Retinal pigment epithelial cell (primary cell): ENCODE results near the gene NTN1.

Experiments used
- DNase-seq: peaks from one replicate; pipeline ENCODE4 v3.0.0-alpha.2; 2010; ENCODE audit warnings: low read depth
- H3K4me3 ChIP-seq: 2 replicates; pipeline ENCODE4 v1.5.1; 2011; ENCODE audit warnings: mild to moderate bottlenecking, low read length, control low read depth, moderate library complexity
- CTCF ChIP-seq: conservative IDR thresholded peaks from 2 replicates; pipeline ENCODE4 v1.5.1; 2011; ENCODE audit warnings: low read depth, low read length, control low read depth, inconsistent platforms

Gene NTN1

GRCh38 chr17:9002227-9002605, 19.1 kb upstream of the NTN1 start:
- H3K4me3 ChIP-seq: no peak overlapping the region
- TF ChIP-seq CTCF: no peak
- no peak for DNase-seq

- H3K4me3 ChIP-seq: no peak overlapping the region
- TF ChIP-seq CTCF: peak; percentile 17
- no peak for DNase-seq
These were observed 18.5 kb upstream of the NTN1 start for GRCh38 chr17:9002606-9003354.

GRCh38 chr17:9003355-9004131, 17.8 kb upstream of the NTN1 start:
- H3K4me3 ChIP-seq: no peak overlapping the region
- no peak for TF ChIP-seq CTCF
- no peak for DNase-seq

- H3K4me3 ChIP-seq: no peak overlapping the region
- TF ChIP-seq CTCF: no peak
- no peak for DNase-seq
These were observed 17.0 kb upstream of the NTN1 start for GRCh38 chr17:9004132-9004960.

- DNase-seq: no peak
- no peak overlapping the region for H3K4me3 ChIP-seq
- no peak for TF ChIP-seq CTCF
These were observed 16.4 kb upstream of the NTN1 start for GRCh38 chr17:9004961-9005285.

- TF ChIP-seq CTCF: no peak
- H3K4me3 ChIP-seq: no peak overlapping the region
- no peak for DNase-seq
These were observed 15.0 kb upstream of the NTN1 start for GRCh38 chr17:9006175-9006767.
